ENCODE data around the gene TPSG1.
"Not testable (repeated sequence)": the region's sequence is repeated elsewhere in the genome, so short reads cannot be mapped to it uniquely, and the experiment has no call there.

Gene TPSG1

DNA sequence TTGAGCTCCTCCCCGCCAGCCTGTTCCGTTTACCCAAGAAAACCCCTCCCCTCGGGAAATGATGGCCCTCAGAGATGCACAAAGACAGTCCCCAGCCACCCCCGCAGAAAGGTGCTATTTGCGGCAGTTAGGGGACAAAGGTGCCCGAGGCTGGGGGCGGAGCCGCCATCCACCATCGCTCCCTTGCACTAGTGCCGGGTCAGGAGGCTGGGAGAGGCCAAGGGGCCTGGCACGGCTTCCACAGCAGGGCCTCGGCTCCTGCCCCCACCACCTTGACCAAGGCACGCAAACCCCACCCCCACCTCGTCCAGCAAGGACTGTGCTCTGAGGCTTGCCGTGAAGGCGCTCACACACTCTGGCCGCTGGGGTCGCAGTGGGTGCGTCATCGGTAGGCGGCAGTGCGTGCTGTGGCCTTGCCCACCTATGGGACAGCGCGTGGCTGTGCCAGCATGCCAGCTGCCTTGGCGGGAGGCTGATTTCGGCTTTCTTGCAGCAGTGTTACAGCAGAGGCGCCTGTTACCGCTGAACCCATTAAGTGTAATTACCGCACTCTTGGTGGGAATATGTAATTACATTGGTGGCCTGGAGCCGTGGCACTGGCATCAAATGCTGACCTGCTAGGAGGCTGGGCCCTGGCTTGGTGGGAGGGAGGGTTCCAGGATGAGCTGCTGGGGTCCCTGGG lies 31.8 kb downstream of the TPSG1 start:
- Histone ChIP-seq H3K27ac (ENCODE audit: low read depth, low read length, poor library complexity, severe bottlenecking) (no peak overlapping the region), H4K20me1 (ENCODE audit: insufficient read depth, low read length) (no peaks in the 10 kb centered on the region), H3K36me3 (ENCODE audit: insufficient read depth, low read length) (no peaks in the 10 kb centered on the region), H3K9me2 (ENCODE audit: low read depth, low read length) (no peaks in the 10 kb centered on the region), H3K79me2 (ENCODE audit: insufficient read depth, low read length) (no peaks in the 10 kb centered on the region), H3K4me2 (ENCODE audit: low read length) (no peak overlapping the region), H3K4me1 (ENCODE audit: insufficient read depth, low read length, severe bottlenecking) (no peaks in the 10 kb centered on the region), H3K9me3 (ENCODE audit: low read length) (no peaks in the 10 kb centered on the region), H2AFZ (ENCODE audit: low read length) (no peak overlapping the region), H3K4me3 (ENCODE audit: low read depth, low read length, poor library complexity, severe bottlenecking) (no peak overlapping the region), H3F3A (ENCODE audit: insufficient read depth, low read length) (no peaks in the 10 kb centered on the region), H3K27me3 (ENCODE audit: insufficient read depth, low read length) (no peaks in the 10 kb centered on the region), H3K9ac (ENCODE audit: low read length) (no peak overlapping the region)
- no peak for TF ChIP-seq EZH2 (IDR thresholded peaks at IDR 0.05; ENCODE audit: borderline replicate concordance, low read length)
- TF ChIP-seq, protein P1, sequence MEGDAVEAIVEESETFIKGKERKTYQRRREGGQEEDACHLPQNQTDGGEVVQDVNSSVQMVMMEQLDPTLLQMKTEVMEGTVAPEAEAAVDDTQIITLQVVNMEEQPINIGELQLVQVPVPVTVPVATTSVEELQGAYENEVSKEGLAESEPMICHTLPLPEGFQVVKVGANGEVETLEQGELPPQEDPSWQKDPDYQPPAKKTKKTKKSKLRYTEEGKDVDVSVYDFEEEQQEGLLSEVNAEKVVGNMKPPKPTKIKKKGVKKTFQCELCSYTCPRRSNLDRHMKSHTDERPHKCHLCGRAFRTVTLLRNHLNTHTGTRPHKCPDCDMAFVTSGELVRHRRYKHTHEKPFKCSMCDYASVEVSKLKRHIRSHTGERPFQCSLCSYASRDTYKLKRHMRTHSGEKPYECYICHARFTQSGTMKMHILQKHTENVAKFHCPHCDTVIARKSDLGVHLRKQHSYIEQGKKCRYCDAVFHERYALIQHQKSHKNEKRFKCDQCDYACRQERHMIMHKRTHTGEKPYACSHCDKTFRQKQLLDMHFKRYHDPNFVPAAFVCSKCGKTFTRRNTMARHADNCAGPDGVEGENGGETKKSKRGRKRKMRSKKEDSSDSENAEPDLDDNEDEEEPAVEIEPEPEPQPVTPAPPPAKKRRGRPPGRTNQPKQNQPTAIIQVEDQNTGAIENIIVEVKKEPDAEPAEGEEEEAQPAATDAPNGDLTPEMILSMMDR (IDR thresholded peaks at IDR 0.05; ENCODE audit: low read length): no peak

DNA sequence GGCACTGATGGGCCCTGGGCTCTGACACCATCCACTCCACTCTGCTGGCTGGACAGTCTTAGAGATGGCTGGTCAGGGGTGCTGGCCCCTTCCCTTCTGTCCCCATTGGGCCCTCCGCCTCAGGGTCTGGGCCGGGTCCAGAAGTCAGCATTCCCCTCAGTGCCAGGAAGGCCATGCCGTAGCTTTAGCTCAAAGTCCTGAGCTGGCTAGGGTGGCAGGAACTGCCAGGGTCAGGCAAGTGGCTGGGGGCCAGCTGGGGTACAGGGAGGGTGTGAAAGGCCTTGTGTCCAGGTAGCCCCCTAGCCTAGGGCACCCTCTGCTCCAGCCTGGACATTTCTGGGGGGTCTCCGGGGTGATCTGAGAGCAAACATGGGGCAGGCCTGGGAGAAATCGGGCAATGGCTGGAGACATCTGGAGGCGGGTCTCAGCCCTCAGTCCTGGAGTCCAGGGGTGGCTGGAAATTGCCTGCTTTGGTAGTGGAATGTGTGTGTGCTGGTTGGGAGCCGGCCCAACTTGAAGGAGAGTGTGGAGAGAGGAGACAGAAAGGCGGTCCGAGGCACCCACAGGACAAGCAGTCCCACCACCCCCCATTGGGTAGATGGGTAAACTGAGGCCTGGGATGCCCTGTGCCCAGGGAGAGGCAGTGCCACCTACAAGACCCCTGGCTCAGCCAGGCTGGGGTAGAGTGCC lies 32.5 kb downstream of the TPSG1 start:
- no peak for TF ChIP-seq EZH2 (IDR thresholded peaks at IDR 0.05; ENCODE audit: borderline replicate concordance, low read length)
- TF ChIP-seq, protein P1 (IDR thresholded peaks at IDR 0.05; ENCODE audit: low read length): no peak
- no peaks in the 10 kb centered on the region for H3K4me1 ChIP-seq (ENCODE audit: insufficient read depth, low read length, severe bottlenecking)
- no peak overlapping the region for H3K4me2 ChIP-seq (ENCODE audit: low read length)
- H3K79me2 ChIP-seq (ENCODE audit: insufficient read depth, low read length): no peaks in the 10 kb centered on the region
- H3K9me3 ChIP-seq (ENCODE audit: low read length): no peaks in the 10 kb centered on the region
- no peaks in the 10 kb centered on the region for H3K36me3 ChIP-seq (ENCODE audit: insufficient read depth, low read length)
- no peak overlapping the region for H2AFZ ChIP-seq (ENCODE audit: low read length)
- no peaks in the 10 kb centered on the region for H4K20me1 ChIP-seq (ENCODE audit: insufficient read depth, low read length)
- no peak overlapping the region for H3K27ac ChIP-seq (ENCODE audit: low read depth, low read length, poor library complexity, severe bottlenecking)
- no peak overlapping the region for H3K4me3 ChIP-seq (ENCODE audit: low read depth, low read length, poor library complexity, severe bottlenecking)
- no peak overlapping the region for H3K9ac ChIP-seq (ENCODE audit: low read length)
- no peaks in the 10 kb centered on the region for H3F3A ChIP-seq (ENCODE audit: insufficient read depth, low read length)
- H3K27me3 ChIP-seq (ENCODE audit: insufficient read depth, low read length): no peaks in the 10 kb centered on the region
- no peaks in the 10 kb centered on the region for H3K9me2 ChIP-seq (ENCODE audit: low read depth, low read length)

DNA sequence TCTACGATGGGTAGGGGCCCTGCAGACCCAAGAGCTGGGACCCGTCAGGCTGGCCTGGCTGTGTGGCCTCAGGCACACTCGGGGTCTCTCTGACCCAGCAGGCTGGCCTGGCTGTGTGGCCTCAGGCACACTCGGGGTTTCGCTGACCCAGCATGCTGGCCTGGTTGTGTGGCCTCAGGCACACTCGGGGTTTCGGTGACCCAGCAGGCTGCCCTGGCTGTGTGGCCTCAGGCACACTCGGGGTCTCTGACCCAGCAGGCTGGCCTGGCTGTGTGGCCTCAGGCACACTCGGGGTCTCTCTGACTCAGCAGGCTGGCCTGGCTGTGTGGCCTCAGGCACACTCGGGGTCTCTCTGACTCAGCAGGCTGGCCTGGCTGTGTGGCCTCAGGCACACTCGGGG lies 34.3 kb downstream of the TPSG1 start:
- H3K36me3 ChIP-seq (ENCODE audit: insufficient read depth, low read length); H3K4me1 ChIP-seq (ENCODE audit: insufficient read depth, low read length, severe bottlenecking); H3K9me3 ChIP-seq (ENCODE audit: low read length); H3K27me3 ChIP-seq (ENCODE audit: insufficient read depth, low read length); H4K20me1 ChIP-seq (ENCODE audit: insufficient read depth, low read length); H3F3A ChIP-seq (ENCODE audit: insufficient read depth, low read length); H3K4me3 ChIP-seq (ENCODE audit: low read depth, low read length, poor library complexity, severe bottlenecking); H3K79me2 ChIP-seq (ENCODE audit: insufficient read depth, low read length); H3K4me2 ChIP-seq (ENCODE audit: low read length); H3K27ac ChIP-seq (ENCODE audit: low read depth, low read length, poor library complexity, severe bottlenecking); H3K9ac ChIP-seq (ENCODE audit: low read length); H2AFZ ChIP-seq (ENCODE audit: low read length); H3K9me2 ChIP-seq (ENCODE audit: low read depth, low read length): not testable (repeated sequence)

DNA sequence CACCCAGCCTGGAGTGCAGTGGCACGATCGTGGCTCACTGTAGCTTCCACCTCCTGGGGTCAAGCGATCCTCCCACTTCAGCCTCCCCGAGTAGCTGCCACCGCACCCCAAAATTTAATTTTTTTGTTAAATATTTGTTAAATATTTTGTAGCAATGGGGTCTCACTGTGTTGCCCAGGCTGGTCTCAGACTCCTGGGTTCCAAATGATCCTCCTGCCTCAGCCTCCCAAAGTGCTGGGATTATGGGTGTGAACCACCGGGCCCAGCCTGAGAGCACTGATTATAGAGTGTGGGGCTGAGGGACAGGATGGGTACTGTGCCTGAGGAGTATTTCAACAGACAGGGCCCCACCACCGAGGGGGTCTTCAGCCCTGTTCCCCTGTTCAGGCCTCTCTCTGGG lies 35.6 kb downstream of the TPSG1 start:
- no peaks in the 10 kb centered on the region for H3K9me3 ChIP-seq (ENCODE audit: low read length)
- no peaks in the 10 kb centered on the region for H4K20me1 ChIP-seq (ENCODE audit: insufficient read depth, low read length)
- no peak for TF ChIP-seq EZH2 (IDR thresholded peaks at IDR 0.05; ENCODE audit: borderline replicate concordance, low read length)
- TF ChIP-seq, protein P1 (IDR thresholded peaks at IDR 0.05; ENCODE audit: low read length): no peak
- H3K4me2 ChIP-seq (ENCODE audit: low read length): no peak overlapping the region
- no peak overlapping the region for H3K27ac ChIP-seq (ENCODE audit: low read depth, low read length, poor library complexity, severe bottlenecking)
- no peaks in the 10 kb centered on the region for H3K4me1 ChIP-seq (ENCODE audit: insufficient read depth, low read length, severe bottlenecking)
- no peaks in the 10 kb centered on the region for H3F3A ChIP-seq (ENCODE audit: insufficient read depth, low read length)
- no peak overlapping the region for H3K9ac ChIP-seq (ENCODE audit: low read length)
- H3K79me2 ChIP-seq (ENCODE audit: insufficient read depth, low read length): no peaks in the 10 kb centered on the region
- H2AFZ ChIP-seq (ENCODE audit: low read length): no peak overlapping the region
- no peaks in the 10 kb centered on the region for H3K27me3 ChIP-seq (ENCODE audit: insufficient read depth, low read length)
- no peaks in the 10 kb centered on the region for H3K9me2 ChIP-seq (ENCODE audit: low read depth, low read length)
- H3K4me3 ChIP-seq (ENCODE audit: low read depth, low read length, poor library complexity, severe bottlenecking): no peak overlapping the region
- H3K36me3 ChIP-seq (ENCODE audit: insufficient read depth, low read length): no peaks in the 10 kb centered on the region
